SK-N-MC (cell line): ENCODE measurements around the gene GPC6.

Source experiments
- DNase-seq: peaks from one replicate; pipeline ENCODE4 v3.0.0-alpha.2; 2011; ENCODE audit warnings: low read depth, low spot score
- H3K27ac ChIP-seq: fragments of 200-600 bp; sonication (generic); 2 replicates; pipeline ENCODE4 v1.5.1; 2016; ENCODE audit warnings: mixed run types
- H3K36me3 ChIP-seq: fragments of 200-600 bp; sonication (generic); 2 replicates; pipeline ENCODE4 v1.6.1; 2017; ENCODE audit warnings: antibody characterized with exemption, low read length, mixed read lengths; ENCODE audit not compliant: insufficient read depth
- H3K4me3 ChIP-seq: fragments of 200-600 bp; sonication (generic); 2 replicates; pipeline ENCODE4 v1.5.1; 2016
- H3K9ac ChIP-seq: fragments of 200-600 bp; sonication (generic); 2 replicates; pipeline ENCODE4 v1.8.0; 2017; ENCODE audit warnings: mixed run types, mixed read lengths; ENCODE audit not compliant: insufficient read length
- H3K9me3 ChIP-seq: fragments of 200-600 bp; sonication (generic); 2 replicates; pipeline ENCODE4 v1.6.1; 2017; ENCODE audit warnings: low read depth, mild to moderate bottlenecking, antibody characterized with exemption, low read length, moderate library complexity, mixed read lengths
- EZH2 ChIP-seq: fragments of 200-600 bp; sonication (generic); IDR thresholded peaks from one replicate; pipeline ENCODE4 v1.6.1; 2017; ENCODE audit warnings: antibody characterized with exemption
- FOXP2 ChIP-seq: optimal IDR thresholded peaks from 2 replicates; pipeline ENCODE3; 2011; ENCODE audit warnings: mild to moderate bottlenecking, moderate library complexity; ENCODE audit not compliant: insufficient read depth; ENCODE audit errors: extremely low read length, control extremely low read depth
- POLR2AphosphoS5 ChIP-seq: IDR thresholded peaks from 2 replicates; pipeline ENCODE4 v1.6.1; 2012; ENCODE audit warnings: mild to moderate bottlenecking, low read depth, low read length, borderline replicate concordance

The GPC6 gene

DNA sequence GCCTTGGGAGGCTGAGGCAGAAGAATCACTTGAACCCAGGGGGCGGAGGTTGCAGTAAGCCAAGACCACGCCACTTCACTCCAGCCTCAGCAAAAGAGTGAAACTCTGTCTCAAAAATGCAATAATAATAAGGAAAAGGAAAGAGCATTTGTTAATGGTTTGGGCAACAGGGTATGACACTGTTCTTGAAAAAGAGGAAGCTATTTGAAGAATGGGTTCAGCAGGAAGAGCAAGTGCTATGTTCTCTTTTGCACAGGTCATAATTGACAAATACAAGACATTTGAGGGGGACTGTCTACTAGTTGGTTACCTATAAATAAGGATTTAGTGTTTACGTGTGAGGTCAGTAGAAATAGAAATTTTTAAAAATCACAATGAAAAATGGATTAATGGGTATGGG is 1034.6 kb downstream of the GPC6 start:
- Histone ChIP-seq H3K9me3 (no peaks in the 10 kb centered on the region), H3K36me3 (no peaks in the 10 kb centered on the region), H3K27ac (no peak overlapping the region), H3K9ac (no peak overlapping the region), H3K4me3 (no peak overlapping the region)
- TF ChIP-seq POLR2AphosphoS5 (no peak), EZH2 (no peak), FOXP2 (no peak)
- DNase-seq: no peak

DNA sequence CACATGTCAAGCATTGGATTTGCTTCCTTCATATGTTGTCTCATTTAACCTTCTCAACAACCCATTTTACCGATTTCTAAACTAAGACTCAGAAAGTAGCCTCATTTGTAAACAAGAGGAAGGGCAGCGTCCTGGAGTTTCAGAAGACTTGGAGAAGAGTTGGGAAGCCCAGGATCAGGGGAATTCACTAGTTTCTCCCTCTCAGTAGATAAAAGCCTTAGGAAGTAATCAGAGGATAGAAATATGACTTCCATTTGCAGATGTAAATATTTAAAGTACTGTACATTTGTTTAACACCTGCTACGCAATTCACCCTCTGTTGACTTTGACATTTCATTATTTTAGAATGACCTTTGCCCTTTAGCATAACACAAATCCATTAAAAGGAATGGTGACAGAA is 1036.4 kb downstream of the GPC6 start:
- Histone ChIP-seq H3K9ac (no peak overlapping the region), H3K36me3 (no peaks in the 10 kb centered on the region), H3K27ac (no peak overlapping the region), H3K4me3 (no peak overlapping the region), H3K9me3 (no peaks in the 10 kb centered on the region)
- DNase-seq: no peak
- no peak for TF ChIP-seq FOXP2
- no peak for TF ChIP-seq POLR2AphosphoS5
- no peak for TF ChIP-seq EZH2

DNA sequence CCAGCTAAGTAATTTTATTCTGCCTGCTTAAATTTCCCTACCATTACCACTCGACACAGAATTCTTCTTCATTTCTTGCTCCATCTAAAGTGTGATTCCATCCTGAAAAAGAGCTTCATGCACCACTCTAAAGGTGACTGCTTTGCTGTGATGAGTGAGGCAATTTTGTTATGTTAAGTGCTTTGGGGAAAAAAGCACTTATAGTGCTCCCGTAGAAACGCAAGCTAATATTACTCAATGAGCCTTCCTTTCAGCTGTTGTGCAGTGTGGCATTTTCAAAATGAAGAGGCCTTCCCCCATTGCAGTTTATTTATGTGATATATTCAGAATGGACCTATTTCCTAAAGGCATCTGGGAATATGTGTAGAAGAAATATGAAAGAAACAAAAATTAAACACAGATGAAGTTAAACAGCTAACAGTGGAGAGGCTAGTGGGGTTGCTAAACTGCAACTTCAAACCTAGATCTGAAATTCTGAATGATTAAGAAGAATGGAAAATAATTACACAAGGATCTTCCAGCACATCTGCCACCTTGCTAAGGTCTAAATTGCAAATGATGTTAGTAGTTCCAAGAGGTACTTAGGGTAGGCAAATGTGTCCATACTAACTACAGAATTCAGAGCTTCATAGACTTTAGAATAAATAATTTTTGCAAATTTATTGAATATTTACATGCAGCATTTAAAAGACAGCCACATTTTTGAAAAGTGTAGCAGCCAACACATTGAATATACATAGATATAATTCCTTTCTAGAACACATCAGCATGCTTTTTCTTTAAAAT is 1041.2 kb downstream of the GPC6 start:
- Histone ChIP-seq H3K36me3 (no peaks in the 10 kb centered on the region), H3K9ac (no peak overlapping the region), H3K4me3 (no peak overlapping the region), H3K9me3 (no peaks in the 10 kb centered on the region), H3K27ac (no peak overlapping the region)
- no peak for DNase-seq
- TF ChIP-seq EZH2: no peak
- no peak for TF ChIP-seq FOXP2
- no peak for TF ChIP-seq POLR2AphosphoS5

DNA sequence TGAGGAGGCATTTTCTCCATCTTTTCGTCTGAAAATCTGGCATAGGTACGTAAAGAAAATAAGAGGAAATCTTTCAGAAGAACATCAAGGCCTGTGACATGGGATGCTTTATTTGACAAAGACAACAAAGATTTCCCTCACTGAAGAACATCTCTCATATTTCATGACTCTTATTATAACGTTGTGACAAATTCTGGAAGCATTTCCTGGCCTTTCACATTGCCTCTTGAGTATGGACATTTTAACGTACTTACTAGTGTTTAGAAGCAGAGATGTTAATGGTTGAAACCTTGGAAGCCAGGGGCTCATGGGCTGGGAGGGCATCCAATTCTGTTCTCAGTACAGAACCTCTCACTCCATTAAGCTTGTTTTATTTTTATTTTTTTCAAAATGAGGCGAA is 1042.1 kb downstream of the GPC6 start:
- H3K27ac ChIP-seq: no peak overlapping the region
- no peaks in the 10 kb centered on the region for H3K9me3 ChIP-seq
- no peak for DNase-seq
- H3K9ac ChIP-seq: no peak overlapping the region
- TF ChIP-seq EZH2: no peak
- no peak for TF ChIP-seq POLR2AphosphoS5
- TF ChIP-seq FOXP2: no peak
- no peaks in the 10 kb centered on the region for H3K36me3 ChIP-seq
- H3K4me3 ChIP-seq: no peak overlapping the region

DNA sequence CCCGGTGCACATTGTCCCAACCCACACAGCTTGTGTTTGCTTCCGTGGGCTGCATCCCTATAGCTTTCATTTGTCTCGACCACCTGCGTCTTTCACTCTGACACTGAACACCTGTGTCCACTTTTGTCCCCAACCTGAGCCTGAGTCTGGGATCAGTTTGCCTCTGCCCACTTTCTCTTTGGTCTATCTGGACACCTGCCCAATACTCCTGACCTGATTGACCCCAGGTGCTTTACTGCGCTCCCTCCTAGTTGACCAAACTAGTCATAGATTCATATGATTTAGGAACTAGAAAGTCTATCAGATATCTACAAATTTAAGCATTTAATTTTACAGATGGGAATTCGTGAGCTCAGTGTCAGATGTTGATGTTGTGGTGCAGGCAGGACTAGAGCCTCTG is 1043.0 kb downstream of the GPC6 start:
- Histone ChIP-seq H3K27ac (no peak overlapping the region), H3K9me3 (no peaks in the 10 kb centered on the region), H3K4me3 (no peak overlapping the region), H3K36me3 (no peaks in the 10 kb centered on the region), H3K9ac (no peak overlapping the region)
- TF ChIP-seq POLR2AphosphoS5 (no peak), FOXP2 (no peak), EZH2 (no peak)
- DNase-seq: no peak

DNA sequence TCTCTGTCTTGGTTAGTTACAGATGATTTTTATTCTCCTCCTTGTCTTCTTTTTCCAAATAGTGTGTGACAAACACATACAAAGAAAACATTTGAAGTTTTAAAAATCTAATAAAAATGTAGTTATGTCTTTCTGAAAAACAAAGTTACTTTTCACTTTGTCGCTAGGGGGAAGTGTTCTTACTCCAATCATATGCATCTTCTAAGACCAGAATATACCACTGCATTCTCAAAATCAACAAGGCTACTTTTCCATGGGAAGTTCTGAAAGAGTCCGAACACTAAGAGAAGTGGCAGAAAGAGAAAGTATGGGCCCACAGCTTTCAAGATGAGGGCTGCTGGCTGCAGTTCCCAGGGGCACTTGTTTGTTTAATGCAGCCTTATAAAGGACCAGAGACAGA is 1043.9 kb downstream of the GPC6 start:
- no peak overlapping the region for H3K9ac ChIP-seq
- TF ChIP-seq FOXP2 (no peak), POLR2AphosphoS5 (no peak), EZH2 (no peak)
- H3K36me3 ChIP-seq: no peaks in the 10 kb centered on the region
- no peaks in the 10 kb centered on the region for H3K9me3 ChIP-seq
- no peak overlapping the region for H3K27ac ChIP-seq
- no peak for DNase-seq
- H3K4me3 ChIP-seq: no peak overlapping the region

DNA sequence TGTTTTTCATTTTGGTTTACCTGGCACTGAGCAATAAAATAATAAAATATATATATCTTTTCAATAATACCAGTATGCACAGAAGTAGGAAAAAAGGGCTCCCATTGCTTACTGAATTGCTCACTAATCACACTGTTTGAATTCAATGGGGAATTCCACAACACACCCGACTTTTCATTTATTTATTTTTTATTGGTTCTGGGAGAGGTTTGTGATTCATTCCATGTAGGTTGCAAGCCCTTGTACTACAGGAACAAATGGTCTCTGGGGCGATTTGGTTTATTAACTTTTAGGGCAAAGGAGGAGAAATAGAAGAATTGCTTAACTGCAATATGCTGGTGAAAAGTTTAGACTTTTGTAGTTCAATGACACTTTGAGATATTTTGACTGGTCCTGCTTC is 1045.4 kb downstream of the GPC6 start:
- Histone ChIP-seq H3K4me3 (no peak overlapping the region), H3K36me3 (no peaks in the 10 kb centered on the region), H3K27ac (no peak overlapping the region), H3K9ac (no peak overlapping the region), H3K9me3 (no peaks in the 10 kb centered on the region)
- DNase-seq: no peak
- TF ChIP-seq POLR2AphosphoS5 (no peak), FOXP2 (no peak), EZH2 (no peak)

DNA sequence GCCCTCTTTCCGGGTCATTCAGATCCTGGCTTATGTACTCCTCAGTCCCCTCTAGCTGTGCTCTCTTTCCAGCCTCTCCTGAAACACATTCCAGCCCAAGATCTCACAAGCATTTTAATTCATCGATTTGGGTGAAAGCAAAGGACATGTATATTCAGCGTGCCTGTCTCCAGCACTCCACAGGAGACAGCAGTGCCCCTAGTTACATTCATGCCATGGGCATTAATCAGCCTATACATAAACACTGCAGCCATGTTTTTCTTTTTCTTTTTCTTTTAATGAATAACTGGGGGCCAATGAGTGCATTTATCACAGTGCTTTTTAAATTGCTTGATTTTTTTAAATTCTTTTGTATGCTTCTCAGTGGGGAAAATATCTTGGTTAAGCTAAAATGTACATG is 1053.7 kb downstream of the GPC6 start:
- H3K27ac ChIP-seq: no peak overlapping the region
- H3K9me3 ChIP-seq: no peaks in the 10 kb centered on the region
- DNase-seq: no peak
- H3K36me3 ChIP-seq: no peaks in the 10 kb centered on the region
- no peak overlapping the region for H3K9ac ChIP-seq
- no peak overlapping the region for H3K4me3 ChIP-seq
- TF ChIP-seq POLR2AphosphoS5: no peak
- TF ChIP-seq EZH2: no peak
- no peak for TF ChIP-seq FOXP2

DNA sequence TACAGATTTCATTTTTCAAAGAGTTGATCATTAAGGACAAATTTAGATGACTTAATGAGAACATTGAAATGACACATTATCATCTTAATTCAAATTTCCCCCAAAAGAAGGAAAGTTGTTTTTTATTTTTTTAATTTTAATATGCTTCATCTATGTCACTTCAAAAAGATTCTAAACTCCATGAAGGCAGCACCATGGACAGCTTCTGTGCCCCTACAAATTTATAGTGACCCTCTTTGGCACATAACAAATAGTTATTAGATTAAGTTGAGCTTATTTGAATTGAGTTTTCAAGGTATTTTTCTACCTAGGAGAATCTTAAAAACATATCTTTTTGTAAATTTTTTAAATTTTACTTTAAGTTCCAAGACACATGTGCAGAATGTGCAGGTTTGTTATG is 1054.2 kb downstream of the GPC6 start:
- no peak for DNase-seq
- Histone ChIP-seq H3K36me3 (no peaks in the 10 kb centered on the region), H3K9me3 (no peaks in the 10 kb centered on the region), H3K4me3 (no peak overlapping the region), H3K9ac (no peak overlapping the region), H3K27ac (no peak overlapping the region)
- no peak for TF ChIP-seq EZH2
- TF ChIP-seq POLR2AphosphoS5: no peak
- no peak for TF ChIP-seq FOXP2
